ENCODE results near the gene TFR2. TPM values are rescaled to one million over a fixed set of nuclear protein-coding genes. Genes with fewer than 3 reads are reported as not detected.

Gene TFR2
- total and polyA plus RNA-seq, 9 donors: 0.06 to 0.79 (median 0.18) TPM; not detected in 3

GRCh38 chr7:100572281-100572948, 68.9 kb downstream of the TFR2 start:
- TF ChIP-seq CTCF (IDR thresholded peaks at IDR 0.05): no peak
- no peak for TF ChIP-seq POLR2A (IDR thresholded peaks at IDR 0.05)
- no peak for TF ChIP-seq EP300 (IDR thresholded peaks at IDR 0.05)
- Histone ChIP-seq H3K27ac (no peak overlapping the region), H3K27me3 (no peaks in the 10 kb centered on the region), H3K4me1 (ENCODE audit: insufficient read depth) (peaks cover 10% of the 10 kb centered on the region), H3K9me3 (no peaks in the 10 kb centered on the region), H3K4me3 (no peak overlapping the region), H3K36me3 (no peaks in the 10 kb centered on the region)
- 73 to 81% (median 77%) methylated on average over 20 of the region's 20 CpGs for WGBS, 3 donors
- intact Hi-C loops (cut with DNase I): loop anchor here in 1 of 4 donors (5.0 kb wide), 1 partner anchor 115 kb away; no protein-coding TSS in a partner anchor
- no peak for DNase-seq

- TF ChIP-seq CTCF (IDR thresholded peaks at IDR 0.05): no peak
- no peak for TF ChIP-seq EP300 (IDR thresholded peaks at IDR 0.05)
- TF ChIP-seq POLR2A (IDR thresholded peaks at IDR 0.05): no peak
- no peaks in the 10 kb centered on the region for H3K9me3 ChIP-seq
- WGBS, 3 donors: 92 to 98% (median 97%) methylated on average over 2 of the region's 2 CpGs
- H3K36me3 ChIP-seq: no peaks in the 10 kb centered on the region
- H3K27ac ChIP-seq: no peak overlapping the region
- no peaks in the 10 kb centered on the region for H3K27me3 ChIP-seq
- H3K4me3 ChIP-seq: no peak overlapping the region
- peaks cover 14% of the 10 kb centered on the region for H3K4me1 ChIP-seq (ENCODE audit: insufficient read depth)
- DNase-seq: no peak
- intact Hi-C loops (cut with DNase I): loop anchor here in 1 of 4 donors (5.0 kb wide), 1 partner anchor 116 kb away; no protein-coding TSS in a partner anchor
These were observed 69.6 kb downstream of the TFR2 start for GRCh38 chr7:100571829-100572116.

GRCh38 chr7:100570954-100571828, 70.2 kb downstream of the TFR2 start:
- DNase-seq: peak in 1 of 5 donors; percentile 27
- no peak for TF ChIP-seq CTCF (IDR thresholded peaks at IDR 0.05)
- no peak for TF ChIP-seq EP300 (IDR thresholded peaks at IDR 0.05)
- TF ChIP-seq POLR2A (IDR thresholded peaks at IDR 0.05): no peak
- Histone ChIP-seq H3K27ac (no peak overlapping the region), H3K9me3 (no peaks in the 10 kb centered on the region), H3K27me3 (no peaks in the 10 kb centered on the region), H3K36me3 (no peaks in the 10 kb centered on the region), H3K4me3 (no peak overlapping the region), H3K4me1 (ENCODE audit: insufficient read depth) (peaks cover 15% of the 10 kb centered on the region)
- WGBS, 3 donors: 69 to 81% (median 71%) methylated on average over 15 to 26 of the region's 26 CpGs
- intact Hi-C loops (cut with DNase I): loop anchor here in 1 of 4 donors (5.0 kb wide), 1 partner anchor 116 kb away; no protein-coding TSS in a partner anchor

Small RNA genes within 50 kb of the gene (small RNA-seq; reads per million reads assigned to genes)
- gene SAP25: not detected

Other genes starting within 250 kb of the TFR2 start
- gene ZCWPW1, start 212.8 kb downstream of the TFR2 start, total RNA-seq: 1 to 10 TPM; 2.6 to 6.5 (median 5.0) TPM
- 1 to 10 TPM; 8.2 to 9.3 TPM for gene ZCWPW1, start 212.8 kb downstream of the TFR2 start, polyA plus RNA-seq
- gene MEPCE, start 211.7 kb downstream of the TFR2 start, total RNA-seq: 10 to 100 TPM; 29.4 to 60.6 (median 44.7) TPM
- gene MEPCE, start 211.7 kb downstream of the TFR2 start, polyA plus RNA-seq: 10 to 100 TPM; 30.0 to 48.9 TPM
- gene PPP1R35, start 205.1 kb downstream of the TFR2 start, total RNA-seq: 10 to 100 TPM; 31.8 to 48.5 (median 39.1) TPM
- 10 to 100 TPM in 1 of 2 donors, 1 to 10 TPM in 1; 2.7 to 39.8 TPM for gene PPP1R35, start 205.1 kb downstream of the TFR2 start, polyA plus RNA-seq
- 1 to 10 TPM in 2 of 7 donors, under 1 TPM in 4, not detected in 1; 0.45 to 3.0 (median 0.87) TPM for gene SPACDR, start 177.3 kb downstream of the TFR2 start, total RNA-seq
- gene SPACDR, start 177.3 kb downstream of the TFR2 start, polyA plus RNA-seq: under 1 TPM; 0.25 to 0.71 TPM
- 10 to 100 TPM; 19.8 to 57.3 (median 47.5) TPM for gene TSC22D4, start 162.3 kb downstream of the TFR2 start, total RNA-seq
- gene TSC22D4, start 162.3 kb downstream of the TFR2 start, polyA plus RNA-seq: 10 to 100 TPM in 1 of 2 donors, 1 to 10 TPM in 1; 6.5 to 40.4 TPM
- gene NYAP1, start 157.6 kb downstream of the TFR2 start, total RNA-seq: 10 to 100 TPM in 1 of 7 donors, 1 to 10 TPM in 6; 3.8 to 10.1 (median 8.5) TPM
- gene NYAP1, start 157.6 kb downstream of the TFR2 start, polyA plus RNA-seq: 1 to 10 TPM in 1 of 2 donors, under 1 TPM in 1; 0.28 to 4.8 TPM
- 100 to 1,000 TPM in 1 of 7 donors, 10 to 100 TPM in 6; 44.7 to 115 (median 61.5) TPM for gene AGFG2, start 102.3 kb downstream of the TFR2 start, total RNA-seq
- 10 to 100 TPM; 10.0 to 55.9 TPM for gene AGFG2, start 102.3 kb downstream of the TFR2 start, polyA plus RNA-seq
- 10 to 100 TPM in 2 of 7 donors, 1 to 10 TPM in 5; 3.2 to 10.1 (median 7.2) TPM for gene SAP25, start 67.7 kb downstream of the TFR2 start, total RNA-seq
- gene SAP25, start 67.7 kb downstream of the TFR2 start, polyA plus RNA-seq: 1 to 10 TPM in 1 of 2 donors, not detected in 1; 4.0 TPM
- gene LRCH4, start 55.4 kb downstream of the TFR2 start, total RNA-seq: 100 to 1,000 TPM in 3 of 7 donors, 10 to 100 TPM in 4; 65.2 to 133 (median 90.6) TPM
- 10 to 100 TPM in 1 of 2 donors, 1 to 10 TPM in 1; 3.5 to 50.3 TPM for gene LRCH4, start 55.4 kb downstream of the TFR2 start, polyA plus RNA-seq
- gene FBXO24, start 55.2 kb downstream of the TFR2 start, total RNA-seq: 1 to 10 TPM in 3 of 7 donors, under 1 TPM in 4; 0.34 to 2.2 (median 0.84) TPM
- gene FBXO24, start 55.2 kb downstream of the TFR2 start, polyA plus RNA-seq: under 1 TPM; 0.33 to 0.63 TPM
- 100 to 1,000 TPM in 3 of 7 donors, 10 to 100 TPM in 4; 24.3 to 185 (median 67.5) TPM for gene PCOLCE, start 39.2 kb downstream of the TFR2 start, total RNA-seq
- 10 to 100 TPM; 42.4 to 56.2 TPM for gene PCOLCE, start 39.2 kb downstream of the TFR2 start, polyA plus RNA-seq
- 10 to 100 TPM in 6 of 7 donors, 1 to 10 TPM in 1; 9.4 to 27.7 (median 24.7) TPM for gene MOSPD3, start 29.0 kb downstream of the TFR2 start, total RNA-seq
- 10 to 100 TPM in 1 of 2 donors, 1 to 10 TPM in 1; 9.2 to 24.4 TPM for gene MOSPD3, start 29.0 kb downstream of the TFR2 start, polyA plus RNA-seq
- not detected for gene ACTL6B, start 14.9 kb upstream of the TFR2 start, total RNA-seq
- not detected for gene ACTL6B, start 14.9 kb upstream of the TFR2 start, polyA plus RNA-seq
- 100 to 1,000 TPM; 109 to 281 (median 216) TPM for gene GNB2, start 32.2 kb upstream of the TFR2 start, total RNA-seq
- gene GNB2, start 32.2 kb upstream of the TFR2 start, polyA plus RNA-seq: 100 to 1,000 TPM in 1 of 2 donors, 10 to 100 TPM in 1; 18.9 to 187 TPM
- gene GIGYF1, start 52.7 kb upstream of the TFR2 start, total RNA-seq: 10 to 100 TPM; 23.1 to 93.0 (median 63.2) TPM
- gene GIGYF1, start 52.7 kb upstream of the TFR2 start, polyA plus RNA-seq: 10 to 100 TPM in 1 of 2 donors, 1 to 10 TPM in 1; 7.0 to 45.1 TPM
- gene POP7, start 64.6 kb upstream of the TFR2 start, total RNA-seq: 10 to 100 TPM; 13.8 to 29.2 (median 22.2) TPM
- gene POP7, start 64.6 kb upstream of the TFR2 start, polyA plus RNA-seq: 10 to 100 TPM; 11.1 to 26.5 TPM
- gene EPO, start 78.9 kb upstream of the TFR2 start, total RNA-seq: under 1 TPM in 2 of 7 donors, not detected in 5; 0.20 to 0.25 TPM
- gene EPO, start 78.9 kb upstream of the TFR2 start, polyA plus RNA-seq: under 1 TPM in 1 of 2 donors, not detected in 1; 0.05 TPM
- not detected for gene ZAN, start 92.0 kb upstream of the TFR2 start, total RNA-seq
- gene ZAN, start 92.0 kb upstream of the TFR2 start, polyA plus RNA-seq: not detected
- gene EPHB4, start 186.0 kb upstream of the TFR2 start, total RNA-seq: 100 to 1,000 TPM in 3 of 7 donors, 10 to 100 TPM in 4; 31.0 to 119 (median 89.8) TPM
- gene EPHB4, start 186.0 kb upstream of the TFR2 start, polyA plus RNA-seq: 10 to 100 TPM; 24.4 to 38.2 TPM
- 10 to 100 TPM; 10.1 to 31.8 (median 26.9) TPM for gene SLC12A9, start 211.2 kb upstream of the TFR2 start, total RNA-seq
- gene SLC12A9, start 211.2 kb upstream of the TFR2 start, polyA plus RNA-seq: 10 to 100 TPM in 1 of 2 donors, 1 to 10 TPM in 1; 4.7 to 20.9 TPM
- 10 to 100 TPM; 42.9 to 98.8 (median 82.0) TPM for gene TRIP6, start 225.8 kb upstream of the TFR2 start, total RNA-seq
- 10 to 100 TPM; 17.3 to 72.5 TPM for gene TRIP6, start 225.8 kb upstream of the TFR2 start, polyA plus RNA-seq
- gene SRRT, start 233.6 kb upstream of the TFR2 start, total RNA-seq: 100 to 1,000 TPM in 5 of 7 donors, 10 to 100 TPM in 2; 74.2 to 191 (median 149) TPM
- 100 to 1,000 TPM in 1 of 2 donors, 10 to 100 TPM in 1; 45.8 to 111 TPM for gene SRRT, start 233.6 kb upstream of the TFR2 start, polyA plus RNA-seq
- 1 to 10 TPM; 2.9 to 7.9 (median 4.7) TPM for gene UFSP1, start 248.2 kb upstream of the TFR2 start, total RNA-seq
- gene UFSP1, start 248.2 kb upstream of the TFR2 start, polyA plus RNA-seq: 1 to 10 TPM in 1 of 2 donors, under 1 TPM in 1; 0.38 to 1.8 TPM